LNCaP clone FGC (cell line): ENCODE results near the gene MUC5B.

ENCODE experiments used
- DNase-seq: peaks from one replicate; pipeline ENCODE4 v3.0.0-alpha.2; 2011; ENCODE audit warnings: low read depth
- H3K4me3 ChIP-seq: 2 replicates; pipeline ENCODE4 v1.5.1; 2011; ENCODE audit warnings: mild to moderate bottlenecking, low read depth, low read length, control low read depth
- CTCF ChIP-seq: IDR thresholded peaks from 2 replicates; pipeline ENCODE4 v1.5.1; 2012; ENCODE audit warnings: mild to moderate bottlenecking; ENCODE audit not compliant: control insufficient read depth, insufficient read depth; ENCODE audit errors: extremely low read depth

Gene MUC5B

GRCh38 chr11:1221848-1222311 lies 986 bp upstream of the MUC5B start:
- no peak overlapping the region for H3K4me3 ChIP-seq
- no peak for DNase-seq
- TF ChIP-seq CTCF = no peak

DNA sequence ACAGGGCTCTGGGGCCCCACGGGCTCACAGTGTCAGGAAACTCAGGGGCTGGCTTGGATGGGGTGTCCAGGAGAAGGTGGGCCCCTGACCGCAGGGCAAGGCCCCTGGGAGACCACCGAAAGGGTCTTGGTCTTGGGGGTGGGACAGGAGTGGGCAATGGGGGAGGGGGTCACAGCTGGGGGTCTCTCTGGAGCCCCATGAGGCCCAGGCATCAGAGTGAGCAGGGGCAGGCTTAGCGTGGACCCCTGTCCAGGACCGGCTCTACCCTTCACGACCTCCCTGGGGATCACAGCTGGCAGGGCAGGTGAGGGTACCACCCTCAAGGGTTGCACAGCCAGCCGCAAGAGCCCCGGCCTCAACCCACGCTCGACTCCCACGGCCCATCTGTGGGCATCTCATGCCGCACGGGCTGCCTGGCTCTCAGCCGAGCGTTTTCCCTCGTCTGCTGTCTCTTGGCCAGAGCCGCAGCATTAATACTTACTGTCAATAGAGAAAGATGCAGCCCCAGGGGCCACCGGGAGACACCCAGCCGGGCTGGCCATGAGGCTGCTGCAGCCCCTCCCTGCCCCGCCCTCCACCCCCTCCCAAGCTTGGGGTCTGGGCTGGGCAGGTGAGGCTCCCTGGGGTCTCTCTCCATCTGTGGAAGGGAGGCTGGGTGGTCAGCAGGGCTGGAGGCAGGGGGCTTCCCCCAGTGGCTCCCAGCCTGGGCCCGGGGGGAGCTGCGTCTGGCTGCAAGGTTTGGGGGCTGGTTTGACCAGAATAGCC lies 662 bp downstream of the MUC5B start:
- no peak overlapping the region for H3K4me3 ChIP-seq
- DNase-seq = no peak
- TF ChIP-seq CTCF = no peak

DNA sequence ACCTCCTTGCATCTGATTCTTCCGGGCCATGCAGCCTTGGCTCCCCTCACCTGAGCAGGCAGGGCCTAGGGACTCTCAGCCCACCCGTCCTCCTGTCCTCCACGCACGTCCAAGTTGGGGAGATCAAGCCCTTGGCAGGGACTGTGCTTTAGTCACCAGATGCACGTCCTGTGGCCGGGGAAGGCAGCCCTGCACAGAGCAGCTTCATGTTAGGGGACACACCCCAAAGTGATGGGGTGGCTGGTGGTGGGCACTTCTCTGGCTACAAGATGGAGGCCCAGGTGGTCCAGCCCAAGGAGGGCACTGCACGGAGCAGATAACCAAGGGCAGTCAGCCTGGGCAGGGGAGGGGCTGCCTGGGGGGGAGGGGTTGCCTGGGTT lies 1.2 kb downstream of the MUC5B start:
- no peak for TF ChIP-seq CTCF
- no peak overlapping the region for H3K4me3 ChIP-seq
- no peak for DNase-seq

DNA sequence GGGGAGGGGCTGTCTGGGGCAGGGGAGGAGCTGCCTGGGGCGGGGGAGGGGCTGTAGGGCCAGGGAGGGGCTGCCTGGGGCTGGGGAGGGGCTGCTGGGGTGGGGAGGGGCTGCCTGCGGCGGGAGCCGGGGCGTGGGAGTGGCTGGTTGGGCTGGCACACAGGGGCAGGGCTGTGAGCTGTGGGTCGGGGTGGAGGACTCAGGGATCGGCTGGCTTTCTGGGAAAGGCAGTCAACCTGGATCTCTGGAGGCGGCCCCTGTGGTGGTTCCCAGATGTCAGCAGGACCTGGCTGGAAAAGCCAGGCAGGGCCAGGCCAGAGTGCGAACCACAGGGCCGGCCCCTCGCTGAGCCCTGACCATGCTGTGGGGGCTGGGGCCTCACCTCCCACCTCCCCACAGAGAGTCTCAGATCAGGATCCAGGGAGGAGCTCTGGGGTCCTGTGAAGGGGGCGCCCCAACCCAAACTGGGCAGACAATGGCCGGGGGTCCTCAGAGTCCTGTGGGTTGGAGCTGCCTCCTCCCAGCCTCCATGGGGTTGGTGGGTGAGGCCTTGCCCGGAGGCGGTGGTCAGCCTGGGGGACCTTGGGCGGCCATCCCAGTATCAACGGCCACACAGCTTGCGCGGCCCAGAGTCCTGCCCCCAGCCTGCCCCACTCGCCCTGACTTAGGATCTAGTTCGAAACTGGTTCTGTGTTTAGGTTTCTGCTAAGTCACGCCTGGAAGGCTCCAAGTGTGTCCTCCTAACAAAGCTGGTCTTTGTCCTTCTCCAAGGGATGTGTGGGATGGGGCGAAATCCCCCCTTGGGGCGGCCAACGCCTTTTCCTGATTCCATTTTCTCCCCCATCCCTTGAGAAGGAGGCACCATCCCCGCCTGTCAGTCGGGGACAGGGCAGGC lies 1.9 kb downstream of the MUC5B start:
- no peak overlapping the region for H3K4me3 ChIP-seq
- DNase-seq = no peak
- TF ChIP-seq CTCF = no peak

DNA sequence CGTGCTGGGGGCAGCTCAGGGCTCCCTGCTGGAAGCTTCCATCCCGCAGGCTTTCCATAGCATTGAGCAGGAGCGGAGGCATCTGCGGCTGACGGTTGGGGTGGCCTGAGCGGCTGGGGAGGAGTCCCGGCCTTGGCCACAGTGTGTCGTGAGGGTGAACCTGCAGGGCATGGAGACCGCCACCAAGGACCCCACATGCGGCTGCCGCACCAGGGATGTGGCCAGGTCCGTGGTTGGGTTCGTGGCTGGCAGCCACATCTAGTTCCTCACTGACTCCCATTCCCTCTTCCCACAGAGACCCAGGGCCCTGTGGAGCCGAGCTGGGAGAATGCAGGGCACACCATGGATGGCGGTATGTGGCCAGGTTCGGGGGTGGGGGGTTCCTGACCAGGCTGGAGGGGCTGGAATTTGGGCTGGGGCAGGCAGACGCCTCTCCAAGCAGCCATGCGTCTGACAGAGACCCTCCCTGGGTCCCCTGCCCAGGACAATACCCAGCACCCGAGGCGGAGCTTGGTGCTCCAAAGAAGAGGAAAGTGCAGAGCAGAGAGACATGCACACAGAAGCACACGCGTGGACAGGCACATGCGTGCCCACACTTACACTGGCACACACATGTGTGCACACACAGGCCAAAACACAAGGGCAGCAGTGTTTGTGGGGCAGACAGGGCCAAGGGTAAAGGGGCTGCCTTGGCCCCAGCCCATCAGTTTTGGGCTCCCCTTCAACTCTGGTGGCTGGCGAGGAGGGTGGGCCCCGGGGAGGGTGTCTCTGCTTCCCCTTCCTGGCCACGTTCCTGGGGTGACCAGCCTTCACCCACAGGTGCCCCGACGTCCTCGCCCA lies 2.7 kb downstream of the MUC5B start:
- no peak for DNase-seq

More for the DNA sequence above, 2.7 kb downstream of the MUC5B start:
- no peak overlapping the region for H3K4me3 ChIP-seq
- no peak for TF ChIP-seq CTCF
